ENCODE data around the gene CLCN3. TPM values are rescaled to one million over a fixed set of nuclear protein-coding genes. Genes with fewer than 3 reads are reported as not detected.

The CLCN3 gene
- total RNA-seq, 1 experiment from 2014 or later, result 63.0 TPM

- peaks cover 12% of the 10 kb centered on the region for H3K4me1 ChIP-seq (ENCODE audit: insufficient read depth, low read length, poor library complexity, severe bottlenecking)
- CTCF ChIA-PET, result no interaction called here
- H3K27ac ChIP-seq (ENCODE audit: low read depth, low read length, poor library complexity, severe bottlenecking), result no peak overlapping the region
- H3K36me3 ChIP-seq (ENCODE audit: insufficient read depth, low read length, poor library complexity, severe bottlenecking), result no peaks in the 10 kb centered on the region
- DNase-seq (ENCODE audit: low spot score), result no peak
- H3K9me3 ChIP-seq (ENCODE audit: low read depth, low read length, poor library complexity, severe bottlenecking), result no peaks in the 10 kb centered on the region
- no peaks in the 10 kb centered on the region for H3K27me3 ChIP-seq (replicated peaks; ENCODE audit: insufficient read depth, low read depth, low read length, poor library complexity)
- POLR2A ChIA-PET (ENCODE audit: low non-redundant PET), result no interaction called here
- no peak overlapping the region for H3K4me3 ChIP-seq (ENCODE audit: low read depth, low read length, poor library complexity, severe bottlenecking)
- BruUV-seq (replicated peaks), result no TSS peak
- TF ChIP-seq EZH2 (IDR thresholded peaks at IDR 0.05; ENCODE audit: borderline replicate concordance, low read depth, low read length, poor library complexity, severe bottlenecking), result no peak
- intact Hi-C loops (cut with micrococcal nuclease; ENCODE audit: unreplicated experiment), result no loop called here
Observed at GRCh38 chr4:169601016-169601771, 19.2 kb upstream of the CLCN3 start.

- BruUV-seq (replicated peaks), result no TSS peak
- intact Hi-C loops (cut with micrococcal nuclease; ENCODE audit: unreplicated experiment), result no loop called here
- CTCF ChIA-PET, result no interaction called here
Observed at GRCh38 chr4:169603312-169603711, 17.1 kb upstream of the CLCN3 start.

GRCh38 chr4:169604131-169604900 lies 16.1 kb upstream of the CLCN3 start:
- ChIA-PET CTCF (no interaction called here), POLR2A (ENCODE audit: low non-redundant PET) (no interaction called here)
- H3K9me3 ChIP-seq (ENCODE audit: low read depth, low read length, poor library complexity, severe bottlenecking), result no peaks in the 10 kb centered on the region
- no peak overlapping the region for H3K27ac ChIP-seq (ENCODE audit: low read depth, low read length, poor library complexity, severe bottlenecking)
- intact Hi-C loops (cut with micrococcal nuclease; ENCODE audit: unreplicated experiment), result no loop called here
- no TSS peak for BruUV-seq (replicated peaks)
- no peaks in the 10 kb centered on the region for H3K27me3 ChIP-seq (replicated peaks; ENCODE audit: insufficient read depth, low read depth, low read length, poor library complexity)
- H3K4me3 ChIP-seq (ENCODE audit: low read depth, low read length, poor library complexity, severe bottlenecking), result no peak overlapping the region
- peaks cover 12% of the 10 kb centered on the region for H3K4me1 ChIP-seq (ENCODE audit: insufficient read depth, low read length, poor library complexity, severe bottlenecking)
- TF ChIP-seq CTCF (conservative IDR thresholded peaks at IDR 0.05; ENCODE audit: low read depth, low read length) (no peak), EZH2 (IDR thresholded peaks at IDR 0.05; ENCODE audit: borderline replicate concordance, low read depth, low read length, poor library complexity, severe bottlenecking) (no peak)
- no peak for DNase-seq (ENCODE audit: low spot score)
- H3K36me3 ChIP-seq (ENCODE audit: insufficient read depth, low read length, poor library complexity, severe bottlenecking), result no peaks in the 10 kb centered on the region

More at GRCh38 chr4:169603312-169603711, 17.1 kb upstream of the CLCN3 start:
- H3K9me3 ChIP-seq (ENCODE audit: low read depth, low read length, poor library complexity, severe bottlenecking), result no peaks in the 10 kb centered on the region
- H3K4me1 ChIP-seq (ENCODE audit: insufficient read depth, low read length, poor library complexity, severe bottlenecking), result peaks cover 12% of the 10 kb centered on the region
- no peak for DNase-seq (ENCODE audit: low spot score)
- H3K36me3 ChIP-seq (ENCODE audit: insufficient read depth, low read length, poor library complexity, severe bottlenecking), result no peaks in the 10 kb centered on the region
- H3K27me3 ChIP-seq (replicated peaks; ENCODE audit: insufficient read depth, low read depth, low read length, poor library complexity), result no peaks in the 10 kb centered on the region
- H3K4me3 ChIP-seq (ENCODE audit: low read depth, low read length, poor library complexity, severe bottlenecking), result no peak overlapping the region
- POLR2A ChIA-PET (ENCODE audit: low non-redundant PET), result no interaction called here
- TF ChIP-seq EZH2 (IDR thresholded peaks at IDR 0.05; ENCODE audit: borderline replicate concordance, low read depth, low read length, poor library complexity, severe bottlenecking) (no peak), CTCF (conservative IDR thresholded peaks at IDR 0.05; ENCODE audit: low read depth, low read length) (no peak)
- no peak overlapping the region for H3K27ac ChIP-seq (ENCODE audit: low read depth, low read length, poor library complexity, severe bottlenecking)
